Urinary bladder (tissue), 4 donors: ENCODE data around the gene GRIK5. TPM values are rescaled to one million over a fixed set of nuclear protein-coding genes. Genes with fewer than 3 reads are reported as not detected.
"Not testable (repeated sequence)": the region's sequence is repeated elsewhere in the genome, so short reads cannot be mapped to it uniquely, and the experiment has no call there.

Experiments used
- DNase-seq: peaks from one replicate; pipeline ENCODE4 v3.0.0-alpha.2; 2015; ENCODE audit errors: extremely low spot score
- H3K27ac ChIP-seq: one replicate; pipeline ENCODE4 v1.5.1; 2013; ENCODE audit warnings: low read depth, mild to moderate bottlenecking, moderate library complexity
- H3K36me3 ChIP-seq: one replicate; pipeline ENCODE4 v1.6.1; 2013; ENCODE audit warnings: mild to moderate bottlenecking, moderate library complexity; ENCODE audit not compliant: insufficient read depth
- H3K4me1 ChIP-seq: one replicate; pipeline ENCODE4 v1.6.1; 2013; ENCODE audit warnings: mild to moderate bottlenecking, moderate library complexity; ENCODE audit not compliant: insufficient read depth
- H3K4me3 ChIP-seq: one replicate; pipeline ENCODE4 v1.5.1; 2013; ENCODE audit warnings: low read depth, low read length
- WGBS: extraction: QIAGEN DNeasy Blood & Tissue Kit; methylation state at CpG from one replicate; pipeline ENCODE4 v1.1.7; 2013; 5-methylcytosine and 5-hydroxymethylcytosine counted together
- polyA plus RNA-seq: library from polyadenylated mRNA; stranded (reverse); fragments of 200-250 nt; gene quantifications from one replicate; pipeline ENCODE4 v1.2.3, GENCODE V29; 2013
- total RNA-seq: library from RNA; depleted of rRNA; stranded (reverse); fragments of >200 nt; gene quantifications from one replicate; pipeline ENCODE4 v1.2.3, GENCODE V29; 2014
- donor health status: healthy with polysubstance abuse.
- donor health status: healthy.

The GRIK5 gene
- total and polyA plus RNA-seq, 2 donors, result 2.5 to 8.6 TPM

DNA sequence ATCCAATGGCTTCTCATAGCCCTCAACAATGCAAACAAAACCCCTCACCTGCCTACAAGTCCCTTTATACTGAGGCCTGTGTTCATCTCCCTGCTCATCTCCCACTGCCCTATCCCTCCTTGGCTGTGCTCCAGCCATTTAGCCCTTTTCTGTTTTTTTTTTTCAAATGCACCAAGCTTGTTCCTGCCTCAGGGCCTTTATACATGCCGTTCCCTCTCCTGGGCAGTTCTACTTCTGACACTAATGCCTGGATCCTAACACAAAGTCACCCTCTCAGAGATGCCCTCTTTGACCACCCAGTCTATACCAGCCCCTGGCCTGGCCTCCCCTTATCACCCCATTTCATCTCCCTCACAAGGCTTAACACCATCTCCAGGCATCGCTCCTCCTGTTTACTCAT is 32.9 kb upstream of the GRIK5 start:
- Histone ChIP-seq H3K27ac (no peak overlapping the region), H3K4me3 (no peak overlapping the region), H3K36me3 (no peaks in the 10 kb centered on the region), H3K4me1 (no peaks in the 10 kb centered on the region)
- DNase-seq, result no peak
- 64% methylated on average over 2 of the region's 2 CpGs for WGBS

DNA sequence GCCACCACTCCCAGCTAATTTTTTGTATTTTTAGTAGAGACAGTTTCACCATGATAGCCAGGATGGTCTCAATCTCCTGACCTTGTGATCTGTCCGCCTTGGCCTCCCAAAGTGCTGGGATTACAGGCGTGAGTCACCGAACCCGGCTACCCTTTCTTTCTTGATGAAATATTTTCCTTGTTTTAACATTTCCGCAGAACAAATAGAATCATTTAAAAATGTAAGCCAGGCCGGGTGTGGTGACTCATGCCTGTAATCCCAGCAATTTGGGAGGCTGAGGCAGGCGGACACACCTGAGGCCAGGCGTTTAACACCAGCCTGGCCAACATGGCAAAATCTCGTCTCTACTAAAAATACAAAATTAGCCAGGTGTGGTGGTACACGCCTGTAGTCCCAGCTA is 30.2 kb upstream of the GRIK5 start:
- not testable (repeated sequence) for H3K4me1 ChIP-seq, H3K27ac ChIP-seq, H3K36me3 ChIP-seq, H3K4me3 ChIP-seq, DNase-seq
- WGBS, result 93% methylated on average over 10 of the region's 10 CpGs

DNA sequence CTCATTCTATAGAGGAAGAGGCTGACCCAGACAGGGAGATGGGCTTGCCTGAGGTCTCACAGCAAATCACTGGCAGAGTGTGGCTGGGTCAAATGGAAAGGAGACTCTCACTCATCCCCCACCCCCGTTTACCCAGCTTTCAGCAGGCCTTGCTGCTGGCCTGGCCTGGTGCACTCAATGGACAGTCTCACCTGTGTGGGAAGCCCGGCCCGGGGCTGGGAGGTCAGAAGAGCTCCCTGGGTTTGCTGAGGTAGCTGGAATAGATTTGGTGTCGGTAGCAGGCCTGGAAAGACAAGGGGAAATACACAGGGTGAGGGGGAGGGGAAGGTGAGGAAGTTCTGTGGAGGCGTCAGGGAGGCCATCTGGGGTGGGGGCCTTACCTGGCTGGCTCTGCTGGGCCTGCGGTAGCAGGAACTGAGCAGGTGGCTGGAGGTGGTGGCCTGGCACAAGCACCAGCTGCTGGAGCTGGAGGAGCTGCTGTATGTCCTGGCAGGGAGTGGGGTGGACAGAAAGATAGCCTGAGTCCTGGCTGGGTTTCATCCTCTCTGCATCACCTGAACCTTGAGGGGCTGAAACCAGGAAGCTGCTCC is 29.4 kb upstream of the GRIK5 start:
- 52% methylated on average over 6 of the region's 6 CpGs for WGBS
- no peak for DNase-seq
- H3K27ac ChIP-seq, result no peak overlapping the region
- no peaks in the 10 kb centered on the region for H3K36me3 ChIP-seq
- no peaks in the 10 kb centered on the region for H3K4me1 ChIP-seq
- H3K4me3 ChIP-seq, result no peak overlapping the region

DNA sequence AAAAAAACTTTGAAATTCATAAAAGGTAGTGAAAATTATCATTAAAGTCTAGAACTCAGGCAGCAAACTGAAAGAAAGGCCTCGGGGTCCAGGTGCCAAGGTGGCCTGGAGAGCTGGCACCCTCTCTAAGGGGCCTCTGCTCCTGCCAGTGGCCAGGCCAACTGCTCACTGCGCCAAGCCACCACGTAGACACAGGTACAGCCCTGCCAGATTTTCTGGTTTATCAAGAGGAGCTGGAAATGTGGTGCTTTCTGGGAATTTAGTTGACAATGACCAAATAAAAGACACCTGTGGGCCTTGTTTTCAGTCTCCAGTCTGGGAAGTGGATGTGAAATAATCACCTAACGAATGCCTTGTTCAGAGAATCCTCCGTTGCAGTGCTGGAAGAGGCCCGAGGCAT is 28.8 kb upstream of the GRIK5 start:
- no peak for DNase-seq
- no peaks in the 10 kb centered on the region for H3K36me3 ChIP-seq
- no peaks in the 10 kb centered on the region for H3K4me1 ChIP-seq
- H3K4me3 ChIP-seq, result no peak overlapping the region
- WGBS, result 81% methylated on average over 6 of the region's 6 CpGs
- no peak overlapping the region for H3K27ac ChIP-seq

DNA sequence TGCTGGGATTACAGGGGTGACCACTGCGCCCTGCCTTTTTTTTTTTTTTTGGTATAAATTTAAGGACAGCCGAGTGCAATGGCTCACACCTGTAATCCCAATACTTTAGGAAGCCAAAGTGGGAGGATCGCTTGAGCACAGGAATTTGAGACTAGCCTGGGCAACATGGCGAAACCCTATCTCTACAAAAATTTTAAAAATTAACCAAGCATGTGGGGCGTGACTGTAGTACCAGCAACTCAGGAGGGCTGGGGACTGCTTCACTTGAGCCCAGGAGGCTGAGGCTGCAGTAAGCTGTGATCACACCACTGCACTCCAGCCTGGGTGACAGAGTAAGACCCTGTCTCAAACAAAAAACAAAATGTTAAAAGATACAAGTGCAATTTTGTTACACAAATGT is 27.5 kb upstream of the GRIK5 start:
- Histone ChIP-seq H3K27ac (no peak overlapping the region), H3K4me1 (no peaks in the 10 kb centered on the region), H3K36me3 (no peaks in the 10 kb centered on the region), H3K4me3 (no peak overlapping the region)
- no peak for DNase-seq
- WGBS, result 89% methylated on average over 5 of the region's 5 CpGs

DNA sequence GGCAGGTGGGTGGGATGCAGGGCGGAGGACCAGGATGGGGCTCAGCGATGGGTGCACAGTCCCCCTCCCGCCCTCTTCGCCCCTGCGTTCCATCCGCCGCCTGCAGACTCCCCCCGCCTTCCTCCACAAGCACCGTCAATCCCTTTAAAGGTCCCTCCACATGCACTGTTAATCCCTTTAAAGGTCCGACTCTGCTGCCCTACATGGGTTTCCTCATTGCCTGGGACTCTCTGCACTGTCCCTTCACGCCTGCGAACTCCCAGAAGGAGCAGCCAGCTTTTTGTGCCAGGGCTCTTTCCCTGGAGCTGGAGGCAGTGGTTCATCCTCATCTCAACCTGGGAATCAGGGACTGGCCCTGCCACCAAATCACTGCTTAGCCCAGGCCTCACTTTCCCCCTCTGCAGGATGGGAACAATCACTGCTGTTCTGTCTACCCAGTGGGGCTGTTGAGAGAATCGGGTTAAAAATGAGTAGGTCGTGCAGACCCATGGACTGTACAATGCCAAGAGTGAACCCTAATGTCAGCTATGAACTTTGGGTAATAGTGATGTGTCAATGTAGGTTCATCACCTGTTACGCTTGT is 26.3 kb upstream of the GRIK5 start:
- DNase-seq, result no peak
- WGBS, result 39% methylated on average over 15 of the region's 15 CpGs
- no peak overlapping the region for H3K4me3 ChIP-seq
- H3K36me3 ChIP-seq, result no peaks in the 10 kb centered on the region
- H3K4me1 ChIP-seq, result no peaks in the 10 kb centered on the region
- no peak overlapping the region for H3K27ac ChIP-seq

DNA sequence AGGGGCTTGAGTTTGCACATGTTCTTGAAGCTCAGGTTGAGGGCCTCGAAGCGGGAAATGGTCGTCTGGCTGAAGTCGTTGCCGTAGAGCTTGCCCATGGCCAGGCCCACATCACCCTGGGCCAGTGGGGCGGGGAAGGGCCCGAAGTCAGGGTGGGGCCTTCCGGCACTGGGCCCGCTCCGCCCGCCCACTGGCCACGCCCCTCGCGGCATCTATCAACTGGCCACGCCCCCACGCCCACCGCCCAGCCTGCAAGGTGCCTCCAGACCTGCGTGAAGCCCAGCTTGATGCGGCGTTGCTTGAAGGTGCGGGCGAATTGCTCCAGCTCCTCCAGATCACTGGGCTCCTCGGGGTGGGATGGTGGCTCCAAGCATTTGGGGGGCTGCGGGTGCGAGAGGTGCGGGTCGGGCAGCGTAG is 25.8 kb upstream of the GRIK5 start:
- no peak overlapping the region for H3K27ac ChIP-seq
- H3K4me3 ChIP-seq, result no peak overlapping the region
- H3K4me1 ChIP-seq, result no peaks in the 10 kb centered on the region
- 13% methylated on average over 28 of the region's 28 CpGs for WGBS
- no peak for DNase-seq
- no peaks in the 10 kb centered on the region for H3K36me3 ChIP-seq

DNA sequence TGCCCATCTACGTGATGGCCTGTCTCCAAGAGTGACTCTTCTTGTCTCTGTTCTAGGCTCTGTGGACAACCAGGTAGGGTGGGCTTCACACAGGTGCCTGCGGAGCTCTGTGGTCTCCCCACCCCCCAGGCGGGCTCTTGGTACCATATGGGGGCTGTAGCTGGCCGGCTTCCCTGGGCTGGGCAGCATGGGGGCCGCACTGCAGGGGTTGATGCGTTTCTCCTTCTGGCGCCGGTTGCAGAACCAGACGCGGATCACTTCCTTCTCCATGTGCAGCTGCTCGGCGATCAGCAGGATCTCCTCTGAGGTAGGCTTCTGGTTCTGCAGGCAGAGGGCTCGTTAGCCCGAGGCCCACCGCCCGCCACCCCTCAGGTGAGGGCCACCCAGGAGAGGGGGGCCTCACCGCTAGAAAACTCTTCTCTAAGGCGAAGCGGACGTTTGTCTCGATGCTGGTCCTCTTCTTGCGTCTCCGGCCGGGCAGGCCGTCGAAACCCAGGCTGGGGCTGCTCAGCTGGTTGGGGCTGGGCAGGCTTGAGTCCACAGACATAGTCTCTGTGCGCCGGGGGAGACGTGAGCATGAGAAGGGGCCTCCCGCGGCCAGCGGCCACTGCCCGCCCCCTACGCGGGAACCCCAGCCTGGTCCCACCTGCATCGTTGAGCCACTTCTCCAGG is 25.3 kb upstream of the GRIK5 start:
- no peak overlapping the region for H3K4me3 ChIP-seq
- no peaks in the 10 kb centered on the region for H3K36me3 ChIP-seq
- WGBS, result 82% methylated on average over 36 of the region's 36 CpGs
- H3K27ac ChIP-seq, result no peak overlapping the region
- H3K4me1 ChIP-seq, result no peaks in the 10 kb centered on the region
- DNase-seq, result no peak

DNA sequence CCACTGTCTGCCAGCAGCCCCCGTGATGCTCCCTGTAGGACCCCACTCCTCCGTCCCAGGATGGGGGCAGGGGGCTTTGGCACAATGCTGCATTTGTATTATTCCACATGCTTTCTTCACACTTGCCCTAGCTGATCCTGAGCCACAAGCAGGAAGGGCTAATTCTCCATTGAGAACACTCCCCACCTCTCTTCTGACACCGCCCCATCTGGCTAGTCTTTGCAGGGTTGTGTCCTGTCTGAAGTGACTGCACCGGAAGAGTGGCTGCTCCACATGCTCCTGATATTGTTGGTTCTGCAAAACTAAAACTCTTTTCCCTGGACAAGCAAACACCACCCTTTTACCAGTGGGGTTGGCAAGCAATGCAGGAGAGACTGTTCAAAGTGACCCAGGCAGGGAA is 23.9 kb upstream of the GRIK5 start:
- no peak overlapping the region for H3K27ac ChIP-seq
- no peaks in the 10 kb centered on the region for H3K4me1 ChIP-seq
- H3K4me3 ChIP-seq, result no peak overlapping the region
- no peaks in the 10 kb centered on the region for H3K36me3 ChIP-seq
- no peak for DNase-seq
- 62% methylated on average over 4 of the region's 4 CpGs for WGBS

DNA sequence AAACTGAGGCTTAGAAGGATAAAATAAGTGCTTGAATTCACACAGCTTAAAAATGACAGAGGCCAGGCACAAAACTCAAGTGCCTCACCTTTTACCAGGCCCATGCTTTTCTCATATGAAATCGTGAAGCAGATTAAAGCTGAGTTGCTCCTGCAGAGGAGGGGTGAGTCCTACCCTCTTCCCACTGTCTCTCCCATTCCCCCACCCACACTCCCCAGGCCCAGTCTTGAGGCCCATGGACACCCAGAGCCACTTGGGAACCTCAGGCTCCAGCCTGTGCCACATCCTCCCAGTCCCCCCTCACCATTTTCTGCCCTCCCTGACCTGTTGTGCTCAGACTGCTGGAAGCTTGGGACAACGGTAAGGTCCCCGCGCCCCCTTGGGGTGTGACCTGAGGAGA is 23.5 kb upstream of the GRIK5 start:
- WGBS, result 57% methylated on average over 4 of the region's 4 CpGs
- Histone ChIP-seq H3K36me3 (no peaks in the 10 kb centered on the region), H3K4me3 (no peak overlapping the region), H3K27ac (no peak overlapping the region), H3K4me1 (no peaks in the 10 kb centered on the region)
- DNase-seq, result no peak

DNA sequence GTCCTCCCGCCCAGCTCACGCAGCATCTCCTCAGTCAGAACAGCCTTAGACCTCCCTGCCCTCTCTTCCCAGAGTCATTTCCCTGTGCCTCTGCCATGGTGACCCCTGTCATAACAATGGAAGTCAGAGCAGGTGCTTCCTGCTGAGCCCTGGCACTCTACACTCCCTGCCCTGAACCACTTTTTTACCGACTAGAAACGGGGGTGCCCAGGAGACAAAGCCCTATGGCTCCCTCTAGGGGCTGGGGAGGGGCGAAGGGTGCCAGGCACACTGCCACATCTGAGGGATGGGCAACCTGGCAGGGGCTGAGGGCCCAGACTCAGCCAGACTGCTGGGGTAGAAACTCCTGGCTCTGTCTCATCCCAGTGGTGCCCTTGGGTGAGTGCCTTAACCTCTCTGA is 22.3 kb upstream of the GRIK5 start:
- Histone ChIP-seq H3K27ac (no peak overlapping the region), H3K4me1 (no peaks in the 10 kb centered on the region), H3K4me3 (no peak overlapping the region), H3K36me3 (no peaks in the 10 kb centered on the region)
- 44% methylated on average over 5 of the region's 5 CpGs for WGBS
- no peak for DNase-seq

DNA sequence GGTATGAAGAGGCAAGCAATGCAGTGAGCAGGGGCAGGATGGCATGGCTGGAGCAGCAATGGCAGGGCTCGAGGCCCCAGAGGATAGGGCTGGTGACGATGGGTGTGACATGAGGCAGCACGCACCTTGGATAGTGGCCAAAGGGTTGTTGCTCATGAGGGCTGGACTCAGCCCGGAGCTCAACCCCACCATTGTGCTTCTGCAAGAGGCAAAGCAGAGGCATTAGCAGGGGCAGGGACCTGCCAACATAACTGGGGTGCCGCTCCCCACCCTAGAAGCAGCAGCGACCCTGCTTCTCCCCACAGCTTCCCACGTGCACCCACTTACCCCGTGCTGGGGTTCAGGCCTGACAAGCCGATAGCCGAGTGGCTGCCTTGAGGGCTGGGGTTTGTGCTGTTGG is 21.7 kb upstream of the GRIK5 start:
- Histone ChIP-seq H3K36me3 (no peaks in the 10 kb centered on the region), H3K27ac (no peak overlapping the region), H3K4me1 (no peaks in the 10 kb centered on the region), H3K4me3 (no peak overlapping the region)
- no peak for DNase-seq
- WGBS, result 53% methylated on average over 10 of the region's 10 CpGs

DNA sequence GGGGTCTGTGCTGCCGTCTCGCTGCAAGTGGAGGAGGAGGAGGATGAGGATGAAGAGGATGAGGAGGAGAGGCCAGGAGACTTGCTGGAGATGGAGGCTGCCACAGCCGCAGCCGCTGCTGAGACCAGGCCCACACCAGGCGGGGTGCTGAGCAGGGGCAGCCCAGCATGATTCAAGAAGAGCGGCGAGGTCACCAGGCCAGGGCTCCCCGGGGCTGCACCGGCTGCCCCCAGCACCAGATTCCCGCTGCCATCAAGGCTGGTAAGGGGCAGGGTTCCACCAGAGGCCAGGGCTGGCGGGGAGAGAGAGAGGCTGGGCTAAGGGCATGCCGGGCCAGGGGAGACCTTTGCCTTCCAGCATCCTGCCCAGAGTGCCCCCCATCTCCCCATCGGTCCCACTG is 21.3 kb upstream of the GRIK5 start:
- 87% methylated on average over 13 of the region's 13 CpGs for WGBS
- no peak overlapping the region for H3K4me3 ChIP-seq
- no peaks in the 10 kb centered on the region for H3K36me3 ChIP-seq
- DNase-seq, result no peak
- no peaks in the 10 kb centered on the region for H3K4me1 ChIP-seq
- H3K27ac ChIP-seq, result no peak overlapping the region

DNA sequence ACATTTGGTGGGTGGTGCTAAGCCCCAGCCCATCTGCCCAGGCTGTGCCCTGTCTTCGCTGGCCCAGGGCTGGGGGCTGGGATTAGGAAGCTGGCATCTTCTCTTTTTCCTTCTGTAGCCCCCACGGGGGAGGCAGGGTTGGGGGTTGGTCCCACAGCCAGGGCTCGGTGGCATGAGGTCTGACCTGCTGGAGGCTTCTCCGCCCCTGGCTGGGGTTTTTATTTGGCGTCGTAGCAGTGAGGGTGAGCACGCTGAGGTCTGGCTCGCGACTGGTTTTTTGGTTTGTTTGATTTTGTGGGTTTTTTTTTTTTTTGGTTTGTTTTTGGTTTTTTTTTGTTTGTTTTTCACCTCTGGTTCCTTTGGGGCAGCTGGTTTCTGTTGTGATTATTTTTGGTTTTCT is 20.7 kb upstream of the GRIK5 start:
- no peak for DNase-seq
- no peaks in the 10 kb centered on the region for H3K4me1 ChIP-seq
- H3K36me3 ChIP-seq, result no peaks in the 10 kb centered on the region
- H3K27ac ChIP-seq, result no peak overlapping the region
- no peak overlapping the region for H3K4me3 ChIP-seq
- 54% methylated on average over 9 of the region's 9 CpGs for WGBS
